Nephron progenitor cell (in vitro differentiated cells): ENCODE results near the gene ZNF385B.
"Not testable (repeated sequence)": the region's sequence is repeated elsewhere in the genome, so short reads cannot be mapped to it uniquely, and the experiment has no call there.

Experiments used
- DNase-seq: peaks from one replicate; pipeline ENCODE4 v3.0.0; 2021
- H3K27ac Mint-ChIP-seq: 2 replicates; pipeline ENCODE4 v1.8.0; 2021; ENCODE audit warnings: mild to moderate bottlenecking, moderate library complexity, mixed read lengths
- H3K27me3 Mint-ChIP-seq: 2 replicates; pipeline ENCODE4 v1.8.0; 2021; ENCODE audit warnings: mild to moderate bottlenecking, low read depth, mixed read lengths; ENCODE audit not compliant: poor library complexity
- H3K36me3 Mint-ChIP-seq: 2 replicates; pipeline ENCODE4 v1.8.0; 2021; ENCODE audit warnings: low read depth, mixed read lengths
- H3K4me1 Mint-ChIP-seq: 2 replicates; pipeline ENCODE4 v1.8.0; 2021; ENCODE audit warnings: mixed read lengths
- H3K4me3 Mint-ChIP-seq: 2 replicates; pipeline ENCODE4 v1.8.0; 2021; ENCODE audit warnings: mild to moderate bottlenecking, moderate library complexity, mixed read lengths
- H3K9me3 Mint-ChIP-seq: 2 replicates; pipeline ENCODE4 v1.8.0; 2021; ENCODE audit warnings: mild to moderate bottlenecking, moderate library complexity, mixed read lengths
- CTCF ChIP-seq: fragments of 200-600 bp; sonication (generic); IDR thresholded peaks from 2 replicates; pipeline ENCODE4 v1.5.0; 2021; ENCODE audit warnings: antibody characterized with exemption

The ZNF385B gene

GRCh38 chr2:179787601-179788000 lies 73.8 kb downstream of the ZNF385B start:
- Mint-ChIP-seq H3K4me1 (peaks cover 4% of the 10 kb centered on the region), H3K27me3 (no peaks in the 10 kb centered on the region), H3K4me3 (no peak overlapping the region), H3K36me3 (no peaks in the 10 kb centered on the region), H3K27ac (no peak overlapping the region), H3K9me3 (no peaks in the 10 kb centered on the region)
- DNase-seq = no peak
- TF ChIP-seq CTCF = no peak

GRCh38 chr2:179785902-179786301 lies 75.5 kb downstream of the ZNF385B start:
- no peaks in the 10 kb centered on the region for H3K36me3 Mint-ChIP-seq
- no peak for TF ChIP-seq CTCF
- H3K27ac Mint-ChIP-seq = no peak overlapping the region
- no peak overlapping the region for H3K4me3 Mint-ChIP-seq
- no peak for DNase-seq
- H3K27me3 Mint-ChIP-seq = no peaks in the 10 kb centered on the region
- H3K4me1 Mint-ChIP-seq = peaks cover 3% of the 10 kb centered on the region
- no peaks in the 10 kb centered on the region for H3K9me3 Mint-ChIP-seq

GRCh38 chr2:179782346-179782745 lies 79.1 kb downstream of the ZNF385B start:
- H3K36me3 Mint-ChIP-seq, H3K9me3 Mint-ChIP-seq, H3K27ac Mint-ChIP-seq, DNase-seq, H3K4me3 Mint-ChIP-seq, H3K4me1 Mint-ChIP-seq, H3K27me3 Mint-ChIP-seq: not testable (repeated sequence)

- H3K9me3 Mint-ChIP-seq = no peaks in the 10 kb centered on the region
- DNase-seq = no peak
Observed at GRCh38 chr2:179773986-179774385, 87.4 kb downstream of the ZNF385B start.

GRCh38 chr2:179772346-179772745 lies 89.1 kb downstream of the ZNF385B start:
- Mint-ChIP-seq H3K4me1 (peaks cover 13% of the 10 kb centered on the region), H3K27me3 (no peaks in the 10 kb centered on the region), H3K9me3 (no peaks in the 10 kb centered on the region), H3K36me3 (no peaks in the 10 kb centered on the region), H3K4me3 (no peak overlapping the region), H3K27ac (no peak overlapping the region)
- no peak for TF ChIP-seq CTCF
- no peak for DNase-seq

More at GRCh38 chr2:179773986-179774385, 87.4 kb downstream of the ZNF385B start:
- H3K27ac Mint-ChIP-seq = peak overlapping the region; percentile 0
- no peaks in the 10 kb centered on the region for H3K36me3 Mint-ChIP-seq
- no peaks in the 10 kb centered on the region for H3K27me3 Mint-ChIP-seq
- no peak for TF ChIP-seq CTCF
- no peak overlapping the region for H3K4me3 Mint-ChIP-seq
- H3K4me1 Mint-ChIP-seq = peaks cover 13% of the 10 kb centered on the region

- no peak overlapping the region for H3K4me3 Mint-ChIP-seq
- no peak for DNase-seq
- no peaks in the 10 kb centered on the region for H3K9me3 Mint-ChIP-seq
- H3K27ac Mint-ChIP-seq = no peak overlapping the region
- H3K27me3 Mint-ChIP-seq = no peaks in the 10 kb centered on the region
- no peaks in the 10 kb centered on the region for H3K36me3 Mint-ChIP-seq
- no peak for TF ChIP-seq CTCF
- peaks cover 13% of the 10 kb centered on the region for H3K4me1 Mint-ChIP-seq
Observed at GRCh38 chr2:179771791-179772190, 89.6 kb downstream of the ZNF385B start.
